Common myeloid progenitor, CD34-positive (primary cell): ENCODE data around the gene CD96. TPM values are rescaled to one million over a fixed set of nuclear protein-coding genes. Genes with fewer than 3 reads are reported as not detected.

Experiments
- CTCF ChIA-PET: fragments of 350-600 bp; sonication (Branson Sonifier 250); formaldehyde crosslinking; loops from one replicate; lab custom pipeline; 2021; ENCODE audit warnings: antibody characterized with exemption; lab: Charles Lee
- POLR2A ChIA-PET: fragments of 350-600 bp; sonication (Branson Sonifier 250); formaldehyde crosslinking; loops from one replicate; lab custom pipeline; 2021; ENCODE audit warnings: antibody characterized with exemption; lab: Charles Lee
- DNase-seq, 3 donors: peaks; one replicate each; pipeline versions ENCODE4 v3.0.0 to v3.0.0-alpha.2; 2013
- H3K27ac ChIP-seq, 2 experiments: 1 replicate in 1 of 2; 2 replicates in 1 of 2; pipeline ENCODE4 v1.7.0; 2013; ENCODE audit warnings: inconsistent platforms in 2 of 2, low read length in 2 of 2, mild to moderate bottlenecking in 2 of 2, low read depth in 1 of 2, moderate library complexity in 1 of 2; ENCODE audit not compliant: severe bottlenecking in 2 of 2, insufficient read depth in 1 of 2, poor library complexity in 1 of 2
- H3K27me3 ChIP-seq, 5 experiments: replicated peaks in 2 of 5; 1 replicate in 3 of 5; 2 replicates in 2 of 5; pipeline versions ENCODE4 v1.6.1 to v1.7.0; 2013; ENCODE audit warnings: low read length in 4 of 5, mild to moderate bottlenecking in 2 of 5, moderate library complexity in 2 of 5, inconsistent platforms in 1 of 5; ENCODE audit not compliant: insufficient read depth in 5 of 5, control insufficient read depth in 4 of 5
- H3K36me3 ChIP-seq, 4 experiments: 1 replicate in 2 of 4; 2 replicates in 2 of 4; pipeline versions ENCODE4 v1.6.1 to v1.7.0; 2013; ENCODE audit warnings: low read length in 3 of 4, control low read depth in 1 of 4, mild to moderate bottlenecking in 1 of 4; ENCODE audit not compliant: control insufficient read depth in 4 of 4, insufficient read depth in 4 of 4
- H3K4me1 ChIP-seq, 4 experiments: 1 replicate in 3 of 4; 2 replicates in 1 of 4; pipeline versions ENCODE4 v1.6.1 to v1.7.1; 2013; ENCODE audit warnings: low read length in 3 of 4, mild to moderate bottlenecking in 3 of 4, control low read depth in 1 of 4, inconsistent platforms in 1 of 4, moderate library complexity in 1 of 4; ENCODE audit not compliant: control insufficient read depth in 4 of 4, insufficient read depth in 4 of 4; ENCODE audit errors: control extremely low read depth in 1 of 4
- H3K4me3 ChIP-seq, 7 experiments: 1 replicate in 4 of 7; 2 replicates in 3 of 7; pipeline versions ENCODE4 v1.5.1 to v1.7.0; 2013; ENCODE audit warnings: mild to moderate bottlenecking in 7 of 7, low read length in 6 of 7, moderate library complexity in 6 of 7, inconsistent platforms in 2 of 7, low read depth in 2 of 7, control low read depth in 1 of 7; ENCODE audit not compliant: insufficient read depth in 4 of 7, control insufficient read depth in 1 of 7; ENCODE audit errors: extremely low read depth in 1 of 7
- H3K9me3 ChIP-seq, 5 experiments: 1 replicate in 4 of 5; 2 replicates in 1 of 5; pipeline versions ENCODE4 v1.6.1 to v1.7.1; 2013; ENCODE audit warnings: low read length in 4 of 5, mild to moderate bottlenecking in 2 of 5, inconsistent platforms in 1 of 5, low read depth in 1 of 5, moderate library complexity in 1 of 5; ENCODE audit not compliant: control insufficient read depth in 4 of 5, insufficient read depth in 2 of 5; ENCODE audit errors: control extremely low read depth in 1 of 5
- WGBS: methylation state at CpG from one replicate; pipeline ENCODE4 v1.1.5; 2013; ENCODE audit not compliant: insufficient coverage; 5-methylcytosine and 5-hydroxymethylcytosine counted together
- polyA plus RNA-seq: library from polyadenylated mRNA; unstranded; fragments of 120-200 nt; gene quantifications from one replicate; pipeline ENCODE4 v1.2.1, GENCODE V29; 2013

CD96 gene
- 1.7 TPM for polyA plus RNA-seq

GRCh38 chr3:111541911-111542483, at the start of gene CD96:
Gene CD96, plus strand, starts transcription at chr3:111542197. Its CDS starts 52 bp downstream, at chr3:111542249.
- peak within 1 kb of the TSS in 2 of 7 experiments; percentile 34 to 45 for H3K4me3 ChIP-seq
- peaks cover 29 to 73% (median 46%) of the 10 kb centered on the region in 4 experiments for H3K4me1 ChIP-seq
- WGBS = 100% methylated on average over 4 of the region's 11 CpGs
- DNase-seq = peak; percentile 34 to 49 (median 46)
- ChIA-PET POLR2A (no interaction called here), CTCF (interaction anchor here (1.1 to 1.6 kb wide), 2 partner anchors 36 to 149 kb away, joined by 3 to 4 read pairs; no protein-coding TSS in a partner anchor)
- H3K27ac ChIP-seq = peak within 1 kb of the TSS in 1 of 2 experiments; percentile 62
- H3K36me3 ChIP-seq = peaks cover 0 to 5% (median 0%) of the 10 kb centered on the region in 4 experiments
- no peaks in the 10 kb centered on the region for H3K27me3 ChIP-seq
- H3K9me3 ChIP-seq = no peaks in the 10 kb centered on the region

GRCh38 chr3:111493276-111493675, 48.7 kb upstream of the CD96 start:
- POLR2A ChIA-PET = no interaction called here

GRCh38 chr3:111496894-111497559, 45.0 kb upstream of the CD96 start:
- CTCF ChIA-PET = interaction anchor here (1.3 kb wide), 1 partner anchor 13 kb away, joined by 4 read pairs; no protein-coding TSS in a partner anchor
- 97% methylated on average over 13 of the region's 14 CpGs for WGBS
- POLR2A ChIA-PET = no interaction called here
- H3K4me3 ChIP-seq = no peak overlapping the region
- no peak overlapping the region for H3K27ac ChIP-seq
- H3K36me3 ChIP-seq = no peaks in the 10 kb centered on the region
- no peaks in the 10 kb centered on the region for H3K4me1 ChIP-seq
- H3K27me3 ChIP-seq = no peaks in the 10 kb centered on the region
- no peak for DNase-seq
- no peaks in the 10 kb centered on the region for H3K9me3 ChIP-seq

More at GRCh38 chr3:111493276-111493675, 48.7 kb upstream of the CD96 start:
- Histone ChIP-seq H3K36me3 (no peaks in the 10 kb centered on the region), H3K4me3 (no peak overlapping the region), H3K4me1 (no peaks in the 10 kb centered on the region), H3K27me3 (no peaks in the 10 kb centered on the region), H3K9me3 (peaks cover 0 to 2% (median 0%) of the 10 kb centered on the region in 5 experiments), H3K27ac (no peak overlapping the region)
- CTCF ChIA-PET = no interaction called here
- DNase-seq = no peak

GRCh38 chr3:111498022-111498421, 44.0 kb upstream of the CD96 start:
- POLR2A ChIA-PET = no interaction called here
- no peaks in the 10 kb centered on the region for H3K36me3 ChIP-seq
- no peak for DNase-seq
- H3K4me1 ChIP-seq = no peaks in the 10 kb centered on the region
- CTCF ChIA-PET = interaction anchor here (1.3 kb wide), 1 partner anchor 14 kb away, joined by 4 read pairs; no protein-coding TSS in a partner anchor
- H3K4me3 ChIP-seq = no peak overlapping the region
- H3K27ac ChIP-seq = no peak overlapping the region
- no peaks in the 10 kb centered on the region for H3K9me3 ChIP-seq
- no peaks in the 10 kb centered on the region for H3K27me3 ChIP-seq
- 88% methylated on average over 3 of the region's 3 CpGs for WGBS

GRCh38 chr3:111506435-111506834, 35.6 kb upstream of the CD96 start:
- Histone ChIP-seq H3K4me3 (no peak overlapping the region), H3K4me1 (no peaks in the 10 kb centered on the region), H3K9me3 (no peaks in the 10 kb centered on the region), H3K27ac (no peak overlapping the region), H3K27me3 (no peaks in the 10 kb centered on the region), H3K36me3 (no peaks in the 10 kb centered on the region)
- POLR2A ChIA-PET = no interaction called here
- no peak for DNase-seq
- WGBS = 100% methylated on average over 1 of the region's 1 CpG
- CTCF ChIA-PET = no interaction called here

- Histone ChIP-seq H3K27ac (no peak overlapping the region), H3K27me3 (no peaks in the 10 kb centered on the region), H3K36me3 (no peaks in the 10 kb centered on the region), H3K9me3 (no peaks in the 10 kb centered on the region), H3K4me3 (no peak overlapping the region), H3K4me1 (no peaks in the 10 kb centered on the region)
- POLR2A ChIA-PET = no interaction called here
- CTCF ChIA-PET = no interaction called here
- DNase-seq = no peak
- 100% methylated on average over 4 of the region's 4 CpGs for WGBS
These were observed 32.7 kb upstream of the CD96 start for GRCh38 chr3:111509308-111509707.

GRCh38 chr3:111517801-111518200, 24.2 kb upstream of the CD96 start:
- 96% methylated on average over 4 of the region's 4 CpGs for WGBS

More at GRCh38 chr3:111517801-111518200, 24.2 kb upstream of the CD96 start:
- H3K4me3 ChIP-seq = no peak overlapping the region
- no peaks in the 10 kb centered on the region for H3K4me1 ChIP-seq
- no peaks in the 10 kb centered on the region for H3K27me3 ChIP-seq
- no peak for DNase-seq
- POLR2A ChIA-PET = no interaction called here
- H3K36me3 ChIP-seq = no peaks in the 10 kb centered on the region
- CTCF ChIA-PET = no interaction called here
- H3K9me3 ChIP-seq = no peaks in the 10 kb centered on the region
- no peak overlapping the region for H3K27ac ChIP-seq
